IPS-18c (cell line): ENCODE results near the gene GPC3.
"Not testable (repeated sequence)": the region's sequence is repeated elsewhere in the genome, so short reads cannot be mapped to it uniquely, and the experiment has no call there.

Source experiments
- H3K4me3 ChIP-seq: 2 replicates; pipeline ENCODE4 v1.7.0; 2013; ENCODE audit warnings: low read depth, mild to moderate bottlenecking, low read length, moderate library complexity; ENCODE audit not compliant: insufficient read depth
- H3K9me3 ChIP-seq: one replicate; pipeline ENCODE4 v1.6.1; 2013; ENCODE audit warnings: mild to moderate bottlenecking, low read length, moderate library complexity; ENCODE audit not compliant: control insufficient read depth, insufficient read depth

Gene GPC3

DNA sequence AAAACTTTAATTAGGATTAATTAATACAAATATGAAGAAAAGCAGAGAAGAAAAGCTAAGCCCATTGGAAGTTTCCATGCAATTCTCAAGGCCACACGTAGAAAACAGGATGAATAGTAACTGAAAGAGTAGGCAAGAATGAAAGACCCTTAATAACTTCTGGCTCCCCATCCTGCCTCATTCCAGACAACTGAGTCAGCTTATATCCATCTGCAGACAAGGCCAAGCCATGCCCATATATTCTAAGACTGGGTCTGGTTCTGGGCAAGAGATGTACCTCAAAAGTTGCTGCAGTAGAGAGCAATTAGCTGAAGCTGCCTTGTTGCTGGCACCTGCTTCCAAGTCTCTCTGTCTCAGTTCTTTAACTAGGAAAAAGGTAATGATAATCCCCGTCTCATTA lies 244.1 kb downstream of the GPC3 start:
- no peaks in the 10 kb centered on the region for H3K9me3 ChIP-seq
- H3K4me3 ChIP-seq: no peak overlapping the region; the same call in 1 of the 2 replicates

DNA sequence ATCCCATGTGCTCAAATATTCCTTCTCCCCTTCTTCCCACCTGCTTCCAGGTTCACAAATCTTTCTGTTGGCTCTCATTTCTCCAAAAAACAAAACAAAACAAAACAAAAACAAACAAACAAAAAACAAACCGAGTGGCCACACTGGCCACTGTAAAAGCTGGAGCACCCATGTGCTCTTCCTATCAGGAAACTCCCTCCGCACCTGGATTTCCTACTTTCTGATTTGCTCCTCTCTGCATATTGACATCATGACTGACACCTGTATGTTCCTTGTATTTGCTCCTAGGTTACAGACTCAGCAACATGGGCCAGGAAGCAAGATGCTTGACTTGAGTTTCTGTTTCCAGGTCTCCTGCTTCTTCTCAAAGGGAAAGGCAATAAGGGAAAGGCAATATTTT lies 258.8 kb downstream of the GPC3 start:
- H3K9me3 ChIP-seq: peaks cover 4% of the 10 kb centered on the region
- H3K4me3 ChIP-seq: no peak overlapping the region

GRCh38 chrX:133726211-133726630 lies 259.2 kb downstream of the GPC3 start:
- Histone ChIP-seq H3K4me3 (no peak overlapping the region), H3K9me3 (peaks cover 4% of the 10 kb centered on the region)

DNA sequence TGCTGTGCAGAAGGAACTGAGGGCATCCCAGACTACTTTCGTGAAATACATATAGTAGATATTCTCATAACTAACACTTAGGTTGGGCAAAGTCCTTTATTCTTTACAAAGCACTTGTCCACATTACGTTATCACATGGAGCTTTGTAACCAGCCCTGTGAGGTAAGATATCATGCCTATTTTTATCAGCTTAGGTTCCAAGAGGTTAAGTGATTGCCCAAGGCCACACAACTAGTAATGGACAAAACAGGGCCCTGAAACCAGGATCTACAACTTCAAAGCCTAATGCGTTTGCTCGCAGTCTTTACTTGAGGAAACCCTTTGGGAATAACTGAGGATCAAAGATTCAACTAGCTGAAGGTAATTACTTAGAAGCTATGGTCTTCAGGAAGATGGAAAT lies 261.5 kb downstream of the GPC3 start:
- Histone ChIP-seq H3K9me3 (peaks cover 6% of the 10 kb centered on the region), H3K4me3 (no peak overlapping the region)

GRCh38 chrX:133722756-133723155 lies 262.6 kb downstream of the GPC3 start:
- peaks cover 6% of the 10 kb centered on the region for H3K9me3 ChIP-seq
- H3K4me3 ChIP-seq: no peak overlapping the region

GRCh38 chrX:133720269-133720668 lies 265.1 kb downstream of the GPC3 start:
- not testable (repeated sequence) for H3K4me3 ChIP-seq
- H3K9me3 ChIP-seq: peaks cover 10% of the 10 kb centered on the region

DNA sequence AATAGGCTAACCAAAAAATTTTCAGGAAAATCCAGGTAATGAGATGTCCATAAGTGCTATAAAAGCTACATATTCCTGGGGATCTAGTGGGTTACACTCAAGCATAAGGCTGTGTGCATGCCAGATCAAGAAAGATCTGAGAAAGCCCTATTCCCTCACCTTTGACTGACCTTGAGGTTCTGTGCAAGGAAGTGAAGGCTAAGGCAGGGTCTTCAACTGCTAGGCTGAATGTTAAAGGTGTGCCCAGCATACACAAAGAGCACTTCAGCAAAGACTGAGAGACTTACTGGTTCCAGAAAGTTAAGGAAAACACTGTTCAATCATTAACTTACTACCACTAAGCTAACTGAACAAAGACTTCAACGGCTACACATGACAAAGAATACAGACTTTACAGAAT lies 269.7 kb downstream of the GPC3 start:
- Histone ChIP-seq H3K9me3 (peaks cover 6% of the 10 kb centered on the region), H3K4me3 (no peak overlapping the region)

DNA sequence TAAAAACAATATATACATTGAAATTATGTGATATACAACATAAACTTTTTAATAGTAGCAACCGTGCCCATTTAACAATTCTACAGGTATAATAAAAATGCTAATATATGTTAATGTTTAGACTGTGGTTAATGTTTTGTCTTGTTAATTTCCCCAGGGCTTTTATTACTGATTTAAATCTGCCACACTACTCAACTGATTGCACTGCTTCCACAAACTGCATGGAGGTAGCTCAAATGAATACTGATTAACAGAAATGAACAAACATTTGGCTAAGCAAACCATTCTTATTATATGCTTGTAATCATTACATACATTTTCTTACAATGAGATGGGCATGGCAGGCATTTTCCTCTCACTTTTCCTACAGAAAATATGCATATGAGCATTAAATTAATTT lies 275.9 kb downstream of the GPC3 start:
- H3K4me3 ChIP-seq: no peak overlapping the region
- H3K9me3 ChIP-seq: no peaks in the 10 kb centered on the region

DNA sequence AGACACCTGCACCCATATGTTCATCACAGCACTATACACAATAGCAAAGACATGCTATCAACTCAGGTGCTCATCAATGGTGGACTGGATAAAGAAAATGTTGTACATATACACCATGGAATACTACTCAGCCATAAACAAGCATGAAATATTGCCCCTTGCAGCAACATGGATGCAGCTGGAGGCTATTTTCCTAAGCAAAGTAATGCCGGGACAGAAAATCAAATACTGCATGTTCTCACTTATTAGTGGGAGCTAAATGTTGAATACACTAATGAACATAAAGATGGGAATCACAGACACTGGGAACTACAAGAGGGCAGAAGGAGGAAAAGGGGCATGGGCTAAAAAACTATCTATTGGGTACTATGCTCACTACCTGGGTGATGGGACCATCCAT lies 278.5 kb downstream of the GPC3 start:
- no peak overlapping the region for H3K4me3 ChIP-seq
- no peaks in the 10 kb centered on the region for H3K9me3 ChIP-seq

GRCh38 chrX:133702230-133702629 lies 283.2 kb downstream of the GPC3 start:
- no peak overlapping the region for H3K4me3 ChIP-seq
- H3K9me3 ChIP-seq: no peaks in the 10 kb centered on the region

DNA sequence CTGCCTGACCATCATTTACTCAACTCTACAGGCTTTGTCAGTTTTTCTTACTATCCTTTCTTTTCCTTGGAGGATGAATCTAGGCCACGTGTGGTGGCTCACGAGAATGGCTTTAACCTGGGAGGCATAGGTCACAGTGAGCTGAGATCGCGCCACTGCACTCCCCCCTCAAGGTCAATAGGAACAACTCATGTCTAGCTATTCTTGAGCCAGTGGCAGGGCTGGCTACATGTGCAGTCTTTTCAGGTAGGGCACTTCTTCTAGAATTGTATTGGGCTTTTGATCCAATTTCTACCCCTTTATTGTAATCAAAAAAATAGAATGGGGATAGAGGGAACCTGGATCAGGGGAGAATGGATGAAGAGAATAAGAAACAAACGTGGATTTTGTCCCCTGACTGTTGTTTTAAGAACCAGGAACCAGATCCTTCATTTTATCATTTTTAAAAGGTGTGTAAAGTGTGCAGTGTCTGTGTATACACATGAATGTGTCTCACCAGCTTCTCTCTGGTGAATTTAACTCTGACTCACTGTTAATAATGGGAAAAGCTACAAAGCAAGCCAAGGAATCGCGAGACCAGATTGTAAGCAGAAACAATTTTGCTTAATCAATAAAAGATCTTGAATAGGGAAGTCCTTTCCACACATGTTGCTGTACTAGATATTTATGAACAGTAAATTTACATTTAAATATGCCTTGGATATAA lies 286.2 kb downstream of the GPC3 start:
- Histone ChIP-seq H3K9me3 (no peaks in the 10 kb centered on the region), H3K4me3 (no peak overlapping the region)

DNA sequence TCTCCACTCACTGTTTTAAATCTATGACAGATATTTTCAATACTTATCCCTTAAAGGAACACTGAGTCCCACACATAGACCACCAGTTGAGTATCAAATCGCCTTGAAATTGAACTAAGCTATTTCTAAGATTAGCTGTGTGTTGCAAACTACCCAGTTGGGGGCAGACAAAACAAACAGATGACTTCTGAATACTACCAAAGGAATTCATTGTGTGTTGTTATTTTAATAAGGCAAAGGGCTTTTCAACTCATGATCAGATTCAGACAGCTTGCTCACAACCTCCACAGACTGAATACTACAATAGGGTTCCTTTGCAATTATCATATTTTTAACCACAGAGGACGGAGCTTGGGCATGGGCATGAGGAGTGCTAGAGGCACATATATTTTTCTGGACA lies 287.1 kb downstream of the GPC3 start:
- Histone ChIP-seq H3K9me3 (no peaks in the 10 kb centered on the region), H3K4me3 (no peak overlapping the region)

DNA sequence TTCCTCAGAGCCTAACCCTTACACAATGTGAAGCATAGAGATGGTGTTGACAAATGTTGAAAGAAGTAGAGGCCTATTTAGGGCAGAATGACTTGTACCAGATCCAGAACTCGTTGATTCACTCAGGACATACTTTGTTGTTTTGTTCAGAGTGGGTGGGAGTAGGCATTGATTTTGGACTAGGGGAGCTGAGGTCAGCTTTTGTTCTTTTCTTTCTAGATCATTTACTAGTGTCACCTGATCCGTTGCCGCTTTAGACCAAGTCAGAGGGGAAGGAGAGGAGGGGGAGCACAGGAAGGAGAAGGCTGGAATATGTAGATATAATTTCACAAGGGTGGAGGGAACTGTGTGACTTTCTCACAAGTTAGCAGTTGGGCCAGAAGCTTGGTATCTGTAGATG lies 287.7 kb downstream of the GPC3 start:
- H3K4me3 ChIP-seq: no peak overlapping the region
- no peaks in the 10 kb centered on the region for H3K9me3 ChIP-seq

- peaks cover 3% of the 10 kb centered on the region for H3K9me3 ChIP-seq
Measured at GRCh38 chrX:133689997-133690599, 295.3 kb downstream of the GPC3 start.

GRCh38 chrX:133685822-133686221 lies 299.6 kb downstream of the GPC3 start:
- no peak overlapping the region for H3K4me3 ChIP-seq
- peaks cover 7% of the 10 kb centered on the region for H3K9me3 ChIP-seq

More at GRCh38 chrX:133689997-133690599, 295.3 kb downstream of the GPC3 start:
- no peak overlapping the region for H3K4me3 ChIP-seq

GRCh38 chrX:133681897-133682296 lies 303.5 kb downstream of the GPC3 start:
- Histone ChIP-seq H3K4me3 (no peak overlapping the region), H3K9me3 (peaks cover 16% of the 10 kb centered on the region)

DNA sequence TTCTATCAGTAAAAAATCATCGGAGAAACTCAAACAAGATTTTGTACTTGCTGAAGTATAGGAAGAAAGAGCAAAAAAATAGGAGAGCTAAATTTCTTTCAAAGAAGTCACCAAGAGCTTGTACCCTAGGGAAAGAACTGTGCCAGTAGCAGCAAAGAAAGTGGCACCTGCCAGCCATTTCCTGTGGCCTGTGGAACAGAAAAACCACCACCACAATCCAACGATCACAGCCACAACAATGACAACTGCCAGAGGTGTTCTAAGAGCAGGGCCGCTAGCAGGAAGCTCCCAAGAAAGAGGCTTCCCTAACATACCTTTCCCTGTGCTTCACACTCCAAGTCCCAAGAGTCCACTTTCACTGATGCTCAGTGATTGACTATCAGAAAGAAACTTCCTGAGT lies 304.0 kb downstream of the GPC3 start:
- no peak overlapping the region for H3K4me3 ChIP-seq
- peaks cover 15% of the 10 kb centered on the region for H3K9me3 ChIP-seq

GRCh38 chrX:133677123-133678063 lies 308.0 kb downstream of the GPC3 start:
- no peak overlapping the region for H3K4me3 ChIP-seq
- H3K9me3 ChIP-seq: peaks cover 16% of the 10 kb centered on the region
